EH (cell line): ENCODE data around the gene C2orf78.

ENCODE experiments used
- DNase-seq: peaks from one replicate; pipeline ENCODE4 v3.0.0-alpha.2; 2015; ENCODE audit warnings: low read depth

C2orf78 gene

GRCh38 chr2:73839653-73840411 lies 55.8 kb downstream of the C2orf78 start:
- peak; percentile 59 for DNase-seq

DNA sequence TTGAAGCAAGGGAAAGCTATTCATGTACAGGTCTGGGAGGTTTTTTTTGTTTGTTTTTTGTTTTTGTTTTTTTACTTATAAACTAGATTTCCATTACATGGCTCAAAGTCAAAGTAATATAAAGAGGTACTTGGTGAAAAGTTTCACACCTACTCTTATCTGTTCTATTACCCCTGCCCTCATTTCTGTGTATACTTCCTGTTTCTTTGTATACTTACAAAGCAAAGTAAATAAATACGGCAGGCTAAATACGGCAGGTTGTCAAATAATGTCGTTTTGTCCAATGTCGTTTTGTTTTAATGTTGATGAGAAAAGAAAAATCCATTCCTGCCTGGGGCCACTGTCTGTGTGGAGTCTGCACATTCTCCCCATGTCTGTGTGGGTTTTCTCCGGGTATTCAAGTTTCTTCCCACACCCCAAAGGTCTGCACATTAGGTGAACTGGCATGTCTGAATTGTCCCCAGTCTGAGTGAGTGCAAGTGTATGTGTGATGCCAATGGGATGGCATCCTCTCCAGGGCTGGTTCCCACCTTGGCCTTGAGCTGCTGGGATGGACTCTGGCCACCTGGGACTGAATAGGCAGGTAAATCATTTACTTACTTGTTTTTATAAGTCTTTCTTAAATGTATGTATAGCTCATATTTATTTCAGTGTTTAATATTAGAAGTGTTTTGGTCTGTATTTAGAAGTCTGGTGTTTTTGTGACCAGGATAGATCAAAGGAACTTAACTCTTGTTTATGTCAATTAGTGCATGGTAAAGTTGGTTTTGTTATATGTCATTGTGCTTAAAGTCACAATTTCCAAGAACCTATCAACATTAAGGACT lies 58.1 kb downstream of the C2orf78 start:
- no peak for DNase-seq

GRCh38 chr2:73842739-73843019 lies 58.7 kb downstream of the C2orf78 start:
- no peak for DNase-seq

- DNase-seq: no peak
These were observed 60.1 kb downstream of the C2orf78 start for GRCh38 chr2:73844087-73844486.

DNA sequence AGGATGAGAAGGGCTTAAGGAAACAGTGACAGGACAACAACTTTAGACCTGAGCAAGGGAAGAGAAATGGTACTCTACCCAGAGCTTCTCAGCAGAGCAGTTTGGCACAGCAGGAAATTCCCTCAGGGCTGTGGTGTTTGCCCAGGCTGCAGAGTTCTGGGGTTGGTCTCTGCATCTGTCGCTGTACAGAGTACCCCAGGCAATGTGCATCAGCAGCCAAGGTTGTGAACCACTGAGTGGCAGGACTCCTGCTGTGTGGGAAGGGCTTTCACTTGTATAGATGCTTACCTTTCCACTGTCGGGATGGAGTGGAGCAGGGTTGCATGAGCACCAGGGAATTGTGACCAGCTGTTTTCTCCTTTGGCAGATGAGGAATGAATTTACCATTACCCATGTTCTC lies 66.0 kb downstream of the C2orf78 start:
- DNase-seq: no peak

- no peak for DNase-seq
These were observed 67.3 kb downstream of the C2orf78 start for GRCh38 chr2:73851274-73851673.

DNA sequence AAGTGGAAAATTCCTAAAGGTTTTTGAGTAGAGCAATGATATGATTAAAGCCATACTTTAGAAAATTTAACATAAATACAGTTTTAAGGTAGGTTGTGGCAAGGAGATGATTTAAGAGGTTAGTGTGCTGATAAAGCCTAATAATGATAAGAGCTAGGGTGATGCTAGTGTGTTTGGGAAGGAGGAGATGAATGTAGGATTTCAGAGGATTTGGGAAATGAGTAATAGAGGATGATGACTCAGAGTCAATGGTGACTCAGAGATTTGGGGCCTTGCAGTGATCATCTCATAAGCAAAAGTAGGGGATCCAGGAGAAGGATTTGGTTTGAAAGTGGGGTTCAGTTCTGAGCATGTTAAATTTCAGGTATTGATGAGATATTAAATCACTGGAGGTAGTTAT lies 68.0 kb downstream of the C2orf78 start:
- peak; percentile 87 for DNase-seq

DNA sequence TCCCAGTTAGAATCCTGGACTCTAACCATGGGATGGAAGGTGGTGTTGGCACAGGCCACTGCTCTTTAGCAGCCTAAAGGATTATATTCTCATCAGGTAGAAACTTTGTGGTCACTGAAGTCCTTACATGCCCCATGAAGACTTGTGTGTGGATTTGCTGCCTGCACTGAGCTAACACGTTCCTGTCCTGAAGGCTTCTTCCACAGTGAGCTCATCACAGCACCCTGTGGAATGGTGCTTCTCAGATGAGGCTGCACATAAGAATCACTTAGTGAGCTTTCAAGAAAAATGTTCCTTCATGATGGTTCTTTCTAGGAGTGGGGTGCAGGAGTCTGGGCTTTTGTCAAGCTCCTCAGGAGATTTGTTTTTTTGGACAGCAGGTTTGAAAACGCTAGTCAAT lies 71.5 kb downstream of the C2orf78 start:
- DNase-seq: no peak

DNA sequence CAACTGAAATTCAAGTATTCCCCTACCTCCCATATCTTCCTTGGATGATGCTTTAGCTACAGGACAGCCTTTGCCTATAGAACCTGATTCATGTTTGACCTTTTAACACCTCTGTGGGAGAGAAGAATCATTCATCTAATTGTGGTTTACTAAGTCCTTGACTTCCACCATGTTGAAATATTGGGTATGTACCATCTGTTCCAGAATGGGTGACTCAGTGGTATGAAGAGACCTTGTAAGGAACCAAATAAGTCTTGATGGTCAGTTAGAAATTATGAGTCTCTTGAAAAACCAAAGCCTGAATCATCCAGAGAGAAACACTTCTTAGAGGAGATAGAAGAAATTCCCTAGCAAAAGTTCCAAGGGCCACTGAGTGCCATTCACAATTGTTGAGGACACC lies 72.2 kb downstream of the C2orf78 start:
- peak; percentile 81 for DNase-seq

DNA sequence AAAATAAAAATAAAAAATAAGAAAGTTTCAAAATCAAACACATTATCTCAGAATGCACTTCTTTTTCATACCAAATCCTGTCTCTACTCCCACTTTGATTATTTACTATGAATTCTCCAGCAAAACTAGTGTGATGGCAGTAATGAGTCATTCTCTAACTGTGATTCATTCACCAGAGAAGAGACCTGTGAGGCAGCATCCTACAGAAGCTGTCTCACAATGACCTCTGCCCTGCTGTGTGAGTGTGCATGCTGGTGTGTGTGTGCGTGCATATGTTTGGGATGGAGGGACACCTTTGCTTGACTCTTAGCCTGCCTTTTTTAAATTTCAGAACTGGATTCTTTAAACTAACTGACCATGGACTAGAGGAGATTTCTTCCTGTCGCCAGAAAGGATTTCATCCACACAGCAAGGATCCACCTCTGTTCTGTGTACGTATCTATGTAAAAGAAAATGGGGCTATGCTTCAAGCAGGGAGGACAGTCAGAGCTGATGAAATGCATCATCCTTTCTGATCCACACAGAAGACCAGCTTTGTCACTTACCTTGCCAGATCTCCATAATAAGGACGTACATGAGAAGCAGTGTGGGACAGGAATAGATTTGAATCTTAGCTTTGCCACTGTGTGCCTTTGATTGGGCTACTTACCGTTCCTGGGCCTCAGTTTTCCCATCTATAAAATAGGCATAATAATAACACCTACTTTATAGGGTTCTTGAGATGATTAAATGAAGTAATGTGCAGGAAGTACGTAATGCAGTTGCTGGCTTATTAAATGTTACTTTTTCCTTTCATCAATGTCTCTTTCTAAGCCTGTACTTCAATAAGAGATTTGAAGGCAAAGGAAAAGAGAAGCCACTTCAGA lies 76.0 kb downstream of the C2orf78 start:
- peak; percentile 85 for DNase-seq

- no peak for DNase-seq
These were observed 79.0 kb downstream of the C2orf78 start for GRCh38 chr2:73862987-73863386.
